Activated CD4-positive, alpha-beta T cell treated with anti-CD3 and anti-CD28 coated beads, Interleukin-2, Interleukin-6, amounts not matched to agents 100 ng/mL and 50 ng/mL, durations not matched to agents 16 hours and 8 hours (primary cell): ENCODE data around the gene HERPUD1.
A peak's percentile ranks its signal among the peaks of the same experiment; 100 is the strongest.
"Not testable (repeated sequence)": the region's sequence is repeated elsewhere in the genome, so short reads cannot be mapped to it uniquely, and the experiment has no call there.

Experiments used
- DNase-seq: peaks from one replicate; pipeline ENCODE4 v3.0.0-alpha.2; 2020

HERPUD1 gene

DNA sequence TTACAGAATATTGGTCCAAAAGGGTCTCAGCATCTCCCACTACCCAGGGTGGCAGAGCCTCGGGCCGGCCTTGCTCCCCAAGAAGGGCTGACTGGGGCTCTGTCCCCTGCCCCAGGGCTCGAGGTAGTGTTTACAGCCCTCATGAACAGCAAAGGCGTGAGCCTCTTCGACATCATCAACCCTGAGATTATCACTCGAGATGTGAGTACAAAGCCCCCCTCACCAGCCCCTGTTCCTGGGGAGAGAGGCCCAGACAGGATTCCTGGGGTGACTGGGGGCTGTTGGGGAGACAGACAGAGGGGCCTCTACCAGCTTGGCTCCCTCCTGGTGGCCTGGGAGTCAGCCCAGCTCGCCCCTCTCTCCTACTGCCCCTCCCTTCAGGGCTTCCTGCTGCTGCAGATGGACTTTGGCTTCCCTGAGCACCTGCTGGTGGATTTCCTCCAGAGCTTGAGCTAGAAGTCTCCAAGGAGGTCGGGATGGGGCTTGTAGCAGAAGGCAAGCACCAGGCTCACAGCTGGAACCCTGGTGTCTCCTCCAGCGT, 51.3 kb downstream of the HERPUD1 start:
- DNase-seq, result no peak

DNA sequence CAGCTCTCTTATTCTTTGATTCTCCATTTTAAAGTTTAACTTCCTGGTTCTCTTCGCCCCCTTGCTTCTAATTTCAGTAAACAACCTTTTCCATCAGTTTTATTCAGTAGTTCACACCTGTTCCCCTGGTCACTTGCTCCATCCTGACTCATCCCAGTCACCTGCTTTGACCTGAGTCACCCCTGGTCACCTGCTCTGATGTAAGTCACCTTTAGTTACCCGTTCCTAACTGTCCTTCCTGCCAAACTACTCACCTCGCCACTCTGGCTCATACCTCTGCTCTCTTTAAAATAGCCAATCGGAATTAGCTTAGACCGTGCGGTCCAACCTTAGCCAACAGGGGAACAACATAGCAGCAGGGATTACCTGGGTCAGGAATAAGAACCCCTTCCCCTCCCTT, 52.7 kb downstream of the HERPUD1 start:
- DNase-seq, result no peak

DNA sequence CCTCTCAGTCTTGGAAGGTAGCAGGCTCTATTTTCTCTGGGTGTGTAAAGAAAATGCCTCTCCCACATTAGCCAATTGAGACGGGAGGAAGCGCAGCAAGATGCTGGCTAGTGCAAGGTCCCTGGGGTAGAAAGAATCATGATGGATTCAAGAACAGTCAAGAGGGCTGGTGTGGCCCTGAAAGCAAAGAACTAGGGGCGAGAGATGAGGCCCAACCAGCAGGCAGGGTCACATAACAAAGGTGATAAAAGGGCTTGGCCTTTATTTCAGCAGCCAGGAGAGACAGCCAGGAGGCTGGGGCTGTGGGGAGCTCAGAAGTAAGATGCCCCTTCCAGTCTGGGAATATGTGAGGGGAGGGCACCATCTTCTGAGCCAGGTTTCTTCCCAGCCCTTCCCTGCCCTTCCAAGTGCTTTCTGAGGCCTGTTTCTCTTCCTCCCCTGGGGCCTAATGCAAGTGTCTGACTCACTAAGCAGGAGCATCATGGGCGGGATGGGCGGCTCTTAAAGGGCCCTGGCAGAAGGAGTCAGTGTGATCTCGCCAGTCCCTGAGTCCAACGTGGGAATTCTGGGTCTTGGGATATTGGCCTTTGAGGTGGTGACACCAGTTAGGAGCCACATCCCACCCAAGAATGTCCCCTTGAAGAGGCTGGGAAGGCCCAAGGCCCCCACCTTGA, 53.5 kb downstream of the HERPUD1 start:
- DNase-seq, result no peak

DNA sequence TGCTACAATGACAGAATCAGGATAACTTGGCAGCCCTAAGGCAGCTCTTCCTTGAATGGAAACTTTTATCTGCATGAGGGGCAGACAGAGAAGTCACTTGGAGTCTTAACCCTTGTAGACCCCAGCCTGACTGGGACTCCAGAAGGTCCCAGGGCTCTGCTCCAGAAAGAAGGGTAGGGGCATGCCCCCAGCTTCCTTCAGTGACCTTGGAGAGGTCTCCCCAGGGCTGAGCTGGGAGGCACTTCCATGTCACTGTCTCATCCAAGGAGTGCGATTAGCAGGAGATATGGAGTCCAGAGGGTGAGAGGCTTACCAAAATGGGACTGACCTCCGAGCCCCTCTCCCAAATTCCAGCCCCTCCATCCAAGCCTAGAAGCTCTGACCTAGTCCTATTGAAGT, 54.0 kb downstream of the HERPUD1 start:
- DNase-seq, result no peak

DNA sequence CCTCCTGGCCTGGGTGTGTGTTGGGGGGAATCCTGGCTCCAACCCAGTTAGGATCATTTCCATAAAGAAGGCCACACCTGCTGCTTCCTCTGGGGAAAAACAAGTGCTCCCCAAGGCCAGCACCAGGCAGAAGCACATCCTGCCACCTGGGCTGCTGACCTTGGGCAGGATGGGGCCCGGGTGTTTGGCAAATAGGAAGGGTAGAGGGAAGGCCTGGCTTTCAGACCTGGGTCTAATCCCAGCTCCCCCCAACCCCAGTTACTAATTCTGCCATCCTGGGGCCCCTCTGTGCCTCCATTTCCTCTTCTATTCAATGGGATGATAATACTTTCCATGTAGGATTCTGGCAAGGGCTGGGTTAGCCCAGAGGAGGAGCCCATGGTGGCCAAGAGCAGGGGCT, 54.4 kb downstream of the HERPUD1 start:
- no peak for DNase-seq

DNA sequence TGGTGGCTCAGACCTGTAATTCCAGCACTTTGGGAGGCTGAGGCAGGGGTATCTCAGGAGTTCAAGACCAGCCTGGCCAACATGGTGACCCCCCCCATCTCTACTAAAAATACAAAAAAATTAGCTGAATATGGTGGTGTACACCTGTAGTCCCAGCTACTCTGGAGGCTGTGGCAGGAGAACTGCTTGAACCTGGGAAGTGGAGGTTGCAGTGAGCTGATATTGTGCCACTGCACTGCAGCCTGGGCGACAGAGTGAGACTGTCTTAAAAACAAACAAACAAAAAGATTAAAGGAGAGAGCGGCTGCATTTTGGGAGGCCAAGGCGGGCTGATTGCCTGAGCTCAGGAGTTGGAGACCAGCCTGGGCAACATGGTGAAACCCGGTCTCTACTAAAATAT, 55.0 kb downstream of the HERPUD1 start:
- DNase-seq, result not testable (repeated sequence)

DNA sequence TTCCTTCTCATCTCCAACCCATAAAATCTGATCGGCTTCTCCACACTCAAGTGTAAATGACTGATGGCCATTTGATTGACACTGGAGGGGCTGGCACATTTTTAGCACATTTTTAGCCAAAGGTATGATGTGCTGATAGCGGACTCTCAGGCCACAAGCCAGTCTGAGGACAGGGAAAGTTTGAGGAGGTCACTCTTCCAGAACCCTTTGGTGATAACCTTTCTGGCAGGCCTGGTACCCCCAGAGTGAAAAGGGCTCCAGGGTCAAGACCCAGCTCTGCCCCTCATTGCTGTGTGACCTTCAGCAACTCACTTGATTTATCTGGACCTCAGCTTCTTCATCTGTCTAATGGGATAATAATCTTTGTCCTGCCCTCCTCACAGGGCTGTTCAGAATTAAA, 55.8 kb downstream of the HERPUD1 start:
- DNase-seq, result no peak

DNA sequence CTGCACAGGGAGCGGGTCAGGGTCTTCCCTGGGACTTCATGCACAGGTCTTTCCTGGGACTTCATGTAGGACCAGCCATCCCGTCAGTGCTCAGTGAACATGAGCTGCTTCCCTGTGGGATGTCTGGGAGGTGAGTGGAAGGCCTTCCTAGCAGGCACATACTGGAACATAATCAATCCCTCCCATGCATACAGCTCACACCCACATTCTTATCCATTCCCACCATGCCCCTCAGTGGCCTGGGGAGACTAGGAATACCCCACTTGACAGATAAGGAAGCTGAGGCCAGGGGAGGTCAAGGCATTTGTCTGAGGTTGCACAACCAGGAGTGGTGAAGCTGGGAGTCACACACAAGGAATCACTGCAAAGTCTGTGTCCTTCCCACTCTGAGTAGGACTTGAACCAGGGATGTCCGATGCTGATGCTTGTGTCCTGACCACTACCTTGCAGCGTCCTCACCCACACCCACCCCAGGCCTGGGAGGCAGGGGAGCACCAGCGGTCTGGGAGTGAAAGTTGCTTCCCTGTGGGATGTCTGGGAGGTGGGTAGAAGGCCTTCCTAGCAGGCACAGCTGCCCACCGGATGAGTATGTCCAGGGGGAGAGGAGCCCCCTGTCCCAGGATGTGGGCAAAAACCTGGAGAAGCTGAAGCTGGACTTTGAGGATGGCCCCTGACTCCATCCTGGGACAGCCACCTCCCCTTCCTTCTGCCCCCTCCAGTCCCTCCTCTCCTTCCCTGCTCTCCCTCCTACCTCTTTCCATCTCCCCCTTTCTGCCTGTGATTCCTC, 56.4 kb downstream of the HERPUD1 start:
- DNase-seq, result no peak

DNA sequence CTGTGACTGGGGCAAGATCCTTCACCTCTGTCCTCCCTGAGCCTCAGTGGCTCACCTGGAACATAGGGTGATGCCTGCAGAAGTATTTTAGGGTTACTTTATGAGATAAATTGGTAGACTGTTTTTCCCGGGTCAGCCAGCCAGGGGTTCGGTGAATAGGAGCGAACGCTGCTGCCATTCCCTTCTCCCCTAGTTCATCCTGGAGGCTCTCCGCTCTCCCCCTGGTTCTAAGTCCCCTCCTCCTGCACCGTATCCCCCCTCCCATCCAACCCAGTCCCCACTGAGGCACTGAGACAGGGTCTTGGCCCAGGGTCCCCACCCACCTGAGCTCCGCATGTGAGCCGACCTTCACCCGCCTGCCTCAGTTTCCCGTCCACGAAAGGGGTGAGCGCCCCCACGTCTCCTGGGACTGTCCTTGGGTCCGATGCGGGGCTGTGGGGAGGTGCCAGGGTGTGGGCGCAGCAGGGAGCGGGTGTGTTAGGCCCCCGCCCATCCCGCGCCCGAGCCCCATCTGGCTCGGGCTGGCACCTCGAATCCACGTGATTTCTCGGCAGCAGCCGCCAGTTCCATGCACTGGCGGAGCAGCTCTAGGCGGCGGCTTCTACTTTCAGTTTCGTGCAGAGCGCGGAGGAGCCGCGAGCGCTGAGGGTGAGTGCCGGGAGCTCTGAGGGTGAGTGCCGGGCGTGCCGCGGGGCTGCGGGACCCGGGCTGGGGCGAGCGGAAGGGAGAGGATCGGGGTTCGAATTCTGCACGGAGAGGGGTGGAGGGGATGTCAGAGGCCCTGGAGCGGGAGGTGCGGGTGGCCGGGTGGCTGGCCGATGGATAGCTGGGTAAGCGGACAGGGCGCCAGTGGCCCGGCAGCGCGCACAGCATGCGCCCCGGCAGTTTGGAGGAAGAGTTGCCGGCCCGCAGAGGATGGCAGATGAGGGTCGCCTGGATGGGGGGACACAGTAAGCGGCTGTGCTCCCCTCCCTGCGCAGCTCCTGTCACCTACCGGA, 57.3 kb downstream of the HERPUD1 start, which contains the start of gene NLRC5:
NLRC5 (plus strand) TSS at position 610 of the 998 bp plus-strand sequence. CDS start 31,156 bp downstream, outside the sequence.
- DNase-seq, result peak; percentile 96

DNA sequence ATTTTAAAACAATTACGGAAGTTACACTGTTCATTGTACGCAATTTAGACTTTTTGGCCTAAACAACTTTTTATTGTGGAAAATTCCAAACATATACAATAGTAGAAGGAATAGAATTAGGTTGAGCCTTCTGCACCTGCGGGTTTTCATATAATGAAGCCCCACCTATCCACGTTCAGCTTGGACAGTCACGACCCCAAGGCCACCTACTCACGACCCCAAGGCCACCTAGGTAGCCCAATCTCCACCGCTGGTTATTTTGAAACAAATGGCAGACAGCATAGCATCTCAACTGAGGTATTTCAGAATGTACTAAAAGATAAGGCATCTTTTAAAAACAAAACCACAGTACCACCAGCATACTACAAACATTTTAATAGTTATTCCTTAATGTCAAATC, 58.0 kb downstream of the HERPUD1 start:
- no peak for DNase-seq

DNA sequence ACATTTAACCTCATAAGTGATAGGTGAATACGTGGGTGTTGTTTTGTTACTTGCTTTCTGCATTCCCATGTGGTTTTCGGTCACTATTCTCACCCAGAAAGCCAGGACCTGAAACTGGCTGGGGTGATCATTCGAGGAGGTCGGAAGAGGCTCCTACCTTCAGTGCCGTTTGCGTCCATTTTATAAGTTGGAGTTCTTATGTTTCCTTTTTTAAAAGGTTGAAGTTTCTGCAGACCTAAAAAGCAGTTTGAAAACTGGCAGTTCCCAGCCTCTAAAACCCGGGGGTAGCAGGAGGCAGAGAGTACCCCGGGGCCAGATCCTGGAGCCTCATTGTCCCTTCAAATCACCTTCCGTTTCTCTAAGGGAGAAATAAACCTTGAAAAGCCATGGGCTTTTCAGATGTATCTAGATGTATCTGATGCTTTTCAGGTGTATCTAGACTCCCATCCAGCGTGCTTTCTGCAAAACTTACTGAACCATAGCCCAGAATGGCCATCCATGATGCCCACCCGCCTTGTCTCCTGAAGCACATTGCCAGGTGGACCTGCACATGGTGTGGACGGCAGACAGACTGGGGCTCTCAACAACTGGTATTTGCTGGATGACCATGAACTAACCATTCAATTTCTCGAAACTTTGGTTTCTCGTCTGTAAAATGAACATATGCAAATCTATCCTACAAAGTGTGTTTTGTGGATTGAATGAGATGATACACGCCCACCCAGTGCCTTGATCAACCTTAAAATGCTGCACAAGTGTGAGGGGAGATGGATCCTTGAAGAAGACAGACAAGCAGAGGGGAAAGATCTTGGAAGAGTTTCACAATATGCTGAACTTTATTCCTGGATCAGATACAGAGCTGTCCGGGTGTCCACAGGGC, 58.7 kb downstream of the HERPUD1 start:
- DNase-seq, result peak; percentile 61

DNA sequence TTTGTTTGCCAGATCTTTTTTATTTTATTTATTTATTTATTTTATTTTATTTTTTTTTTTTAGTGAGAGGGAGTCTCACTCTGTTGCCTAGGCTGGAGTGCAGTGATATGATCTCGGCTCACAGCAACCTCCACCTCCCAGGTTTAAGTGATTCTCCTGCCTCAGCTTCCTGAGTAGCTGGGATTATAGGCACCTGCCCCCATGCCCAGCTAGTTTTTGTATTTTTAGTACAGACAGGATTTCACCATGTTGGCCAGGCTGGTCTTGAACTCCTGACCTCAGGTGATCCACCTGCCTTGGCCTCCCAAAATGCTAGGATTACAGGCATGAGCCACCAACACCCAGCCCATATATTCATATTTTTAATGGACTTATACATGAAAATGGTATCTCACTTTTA, 60.5 kb downstream of the HERPUD1 start:
- DNase-seq, result not testable (repeated sequence)

DNA sequence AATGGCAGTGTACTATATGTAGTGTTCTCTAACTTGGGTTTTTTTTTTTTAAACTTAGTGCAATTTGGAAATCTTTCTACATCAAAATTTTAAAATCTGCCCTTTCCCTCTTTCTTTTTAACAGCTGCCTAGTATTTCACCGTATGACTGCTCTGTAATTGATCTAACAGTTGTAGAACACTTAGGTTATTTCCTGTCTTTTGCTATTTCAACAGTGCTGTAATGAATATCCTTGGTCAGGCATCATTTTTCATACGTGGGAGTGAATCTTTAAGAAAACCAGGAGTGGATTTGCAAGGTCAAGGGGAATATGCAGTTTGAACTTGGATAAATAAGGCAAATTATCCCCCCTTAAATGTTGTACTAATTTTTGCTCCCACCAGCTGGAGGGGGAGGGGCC, 61.3 kb downstream of the HERPUD1 start:
- DNase-seq, result no peak

DNA sequence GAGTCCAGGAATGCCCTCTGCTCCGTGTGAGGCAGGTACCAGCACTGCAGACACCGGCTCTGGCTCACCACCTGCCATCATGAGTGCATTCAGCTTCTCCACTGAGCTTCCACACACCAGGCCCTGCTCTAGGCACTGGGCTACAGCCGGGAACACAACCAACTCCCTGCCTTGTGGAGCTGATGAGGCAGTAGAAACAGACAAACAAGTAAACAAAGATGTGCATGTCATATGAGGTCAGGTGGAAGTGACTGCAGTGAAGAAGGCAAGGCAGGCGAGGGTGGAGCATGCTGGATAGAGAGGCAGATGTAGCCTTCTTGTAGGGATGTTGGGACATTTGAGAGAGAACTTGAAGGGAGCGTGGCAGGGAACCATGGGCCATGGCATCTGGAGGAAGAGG, 62.4 kb downstream of the HERPUD1 start:
- DNase-seq, result no peak
